ENCODE measurements around the gene RASD2.

RASD2 gene

DNA sequence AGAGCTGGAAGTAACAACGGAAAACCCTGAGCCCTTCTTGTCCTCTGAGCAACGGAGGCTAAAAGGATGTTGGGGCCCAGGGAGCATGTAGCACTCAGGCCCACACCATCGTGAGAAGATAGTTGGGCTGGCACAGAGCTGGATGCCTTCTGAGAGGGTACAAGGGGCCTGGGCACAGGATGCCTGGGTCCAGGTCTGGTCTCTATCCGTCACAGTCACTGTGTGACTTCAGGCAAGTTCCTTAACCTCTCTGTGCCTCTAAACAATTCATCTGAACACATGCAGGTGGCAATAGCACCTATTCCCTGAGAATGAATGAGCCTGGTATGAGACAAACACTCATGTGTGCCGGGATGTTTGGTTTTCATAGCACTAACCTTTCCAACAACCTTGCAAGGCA is 47.3 kb downstream of the RASD2 start:
- no peak for DNase-seq

DNA sequence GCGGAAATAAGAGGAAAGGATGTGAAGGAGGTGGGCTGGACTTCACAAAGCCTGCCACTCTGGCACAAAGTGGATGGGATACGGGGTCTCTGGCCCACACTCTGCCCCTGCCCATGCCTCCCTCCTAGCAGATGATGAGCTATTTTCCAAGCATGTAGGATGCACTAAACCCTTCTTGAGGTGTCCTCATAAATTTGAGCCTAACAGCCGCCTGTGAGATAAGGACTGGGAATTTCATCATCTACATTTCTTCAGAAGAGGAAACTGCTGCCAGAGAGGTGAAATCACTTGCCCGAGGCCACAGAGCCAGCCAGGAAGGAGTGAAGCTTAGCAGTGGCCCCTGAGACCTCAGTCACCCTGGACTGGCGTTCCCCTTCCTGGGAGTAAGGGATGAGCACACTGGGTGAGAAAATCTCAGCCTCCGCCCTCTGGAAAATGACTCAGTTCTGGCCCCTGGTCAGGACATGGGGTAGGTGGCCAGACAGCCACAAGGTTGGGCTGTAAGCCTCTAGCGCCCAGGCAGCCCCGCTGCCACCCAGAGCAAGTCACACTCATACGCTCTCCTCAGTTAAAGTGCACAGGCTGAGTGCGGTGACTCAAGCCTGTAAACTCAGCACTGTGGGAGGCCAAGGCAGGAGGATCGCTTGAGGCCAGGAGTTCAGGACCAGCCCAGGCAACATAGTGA is 48.6 kb downstream of the RASD2 start:
- DNase-seq: no peak

DNA sequence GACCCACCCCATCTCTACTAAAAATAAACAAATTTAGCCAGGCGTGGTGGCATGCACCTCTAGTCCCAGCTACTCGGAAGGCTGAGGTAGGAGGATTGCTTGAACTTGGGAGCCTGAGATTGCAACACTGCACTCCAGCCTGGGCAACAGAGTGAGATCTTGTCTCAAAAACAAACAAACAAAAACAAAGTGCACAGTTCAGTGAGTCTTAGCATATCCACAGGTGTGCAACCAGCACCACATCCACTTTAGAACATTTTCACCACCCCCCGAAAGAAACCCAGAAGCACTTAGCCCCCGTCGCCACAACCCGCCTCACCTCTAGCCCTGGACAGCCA is 49.1 kb downstream of the RASD2 start:
- DNase-seq: no peak

DNA sequence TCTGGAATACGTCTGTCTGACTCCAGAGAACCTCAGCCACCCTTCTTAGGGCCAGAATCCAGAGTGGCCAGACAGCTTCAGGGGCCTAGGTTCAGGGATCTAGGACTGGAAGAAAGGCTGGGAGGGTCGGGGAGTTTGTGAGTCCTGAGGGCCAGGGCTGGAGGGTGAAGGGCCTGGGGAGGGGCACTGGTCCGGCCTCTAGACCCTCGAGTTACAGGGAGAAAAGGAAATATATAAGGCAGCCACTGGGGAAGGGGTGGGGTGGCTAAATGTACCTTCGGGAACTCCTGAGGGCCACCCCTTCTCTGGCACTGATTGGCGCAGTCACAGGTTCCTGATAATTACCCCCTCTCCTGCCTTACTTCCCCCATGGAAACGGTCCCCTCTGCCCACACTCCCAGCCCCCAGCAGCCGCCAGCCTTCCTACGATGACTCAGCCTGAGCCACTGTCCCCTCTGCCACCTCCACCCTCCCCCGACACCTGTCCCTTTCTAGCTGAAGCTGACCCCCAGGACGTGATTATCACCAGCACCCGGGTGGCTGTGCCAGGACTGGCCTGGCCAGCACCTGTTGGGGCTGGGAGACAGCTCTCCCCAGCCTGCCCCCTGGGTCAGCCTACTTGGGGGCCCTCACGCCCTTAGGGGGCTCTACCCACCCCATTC is 50.1 kb downstream of the RASD2 start:
- no peak for DNase-seq

DNA sequence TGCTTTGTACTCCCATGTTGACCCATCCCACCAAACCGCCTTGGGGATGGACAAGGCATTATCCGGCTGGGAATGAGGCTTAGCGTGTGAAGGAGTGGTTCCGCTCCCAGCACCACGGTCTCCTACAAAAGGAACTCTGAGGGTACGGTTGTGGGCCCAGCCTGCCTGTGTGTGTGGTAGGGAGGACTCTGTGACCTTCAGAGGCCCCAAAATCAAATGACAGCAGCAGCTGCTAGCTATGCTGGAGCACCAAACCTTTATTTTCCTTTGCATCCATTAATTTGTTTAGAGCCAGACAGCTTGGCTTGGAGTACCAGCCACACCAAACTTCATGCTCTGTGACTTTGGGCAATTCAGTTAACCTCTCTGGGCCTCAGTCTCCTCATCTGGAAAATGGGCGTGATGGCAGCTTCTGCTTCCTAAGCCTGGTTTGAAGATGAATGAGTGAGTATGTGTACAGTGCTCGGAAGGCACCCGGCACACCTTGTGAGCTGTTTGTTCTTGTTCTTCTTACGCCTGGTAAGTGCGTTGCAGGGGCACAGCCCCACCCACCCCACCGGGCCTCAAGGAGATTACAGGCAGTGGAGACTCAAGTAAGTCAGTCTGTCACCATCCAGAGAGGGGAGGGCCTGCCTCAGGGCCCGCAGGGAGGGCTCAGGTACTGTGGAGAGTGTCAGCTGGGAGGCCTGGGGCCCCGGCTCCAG is 51.2 kb downstream of the RASD2 start:
- no peak for DNase-seq

DNA sequence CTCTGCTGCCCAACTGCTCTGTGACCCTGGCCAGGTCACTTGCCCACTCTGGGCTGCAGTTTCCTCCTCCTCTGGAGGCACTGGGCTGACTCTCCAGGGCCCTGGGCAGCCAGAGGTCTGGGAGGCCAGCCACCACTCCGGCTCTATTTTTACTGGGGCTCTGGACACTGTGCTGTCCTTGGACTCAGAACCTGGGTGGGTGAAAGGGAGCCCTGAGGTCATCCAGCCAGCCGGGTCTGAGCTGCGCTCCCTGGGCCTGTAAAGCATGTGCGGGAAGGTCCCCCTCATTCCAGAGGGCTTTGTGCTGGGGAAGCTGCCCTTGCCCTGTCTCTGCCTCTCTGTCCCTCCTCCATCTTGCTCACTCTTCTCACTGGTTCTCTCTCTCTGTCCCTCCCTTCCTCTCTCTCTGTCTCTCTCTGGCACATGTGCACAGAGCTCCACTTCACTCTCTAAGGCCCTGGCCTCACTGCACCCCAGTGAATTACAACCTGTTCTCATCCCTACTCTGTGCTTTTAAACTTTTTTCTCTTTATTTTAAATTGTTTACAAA is 51.9 kb downstream of the RASD2 start:
- DNase-seq: no peak

DNA sequence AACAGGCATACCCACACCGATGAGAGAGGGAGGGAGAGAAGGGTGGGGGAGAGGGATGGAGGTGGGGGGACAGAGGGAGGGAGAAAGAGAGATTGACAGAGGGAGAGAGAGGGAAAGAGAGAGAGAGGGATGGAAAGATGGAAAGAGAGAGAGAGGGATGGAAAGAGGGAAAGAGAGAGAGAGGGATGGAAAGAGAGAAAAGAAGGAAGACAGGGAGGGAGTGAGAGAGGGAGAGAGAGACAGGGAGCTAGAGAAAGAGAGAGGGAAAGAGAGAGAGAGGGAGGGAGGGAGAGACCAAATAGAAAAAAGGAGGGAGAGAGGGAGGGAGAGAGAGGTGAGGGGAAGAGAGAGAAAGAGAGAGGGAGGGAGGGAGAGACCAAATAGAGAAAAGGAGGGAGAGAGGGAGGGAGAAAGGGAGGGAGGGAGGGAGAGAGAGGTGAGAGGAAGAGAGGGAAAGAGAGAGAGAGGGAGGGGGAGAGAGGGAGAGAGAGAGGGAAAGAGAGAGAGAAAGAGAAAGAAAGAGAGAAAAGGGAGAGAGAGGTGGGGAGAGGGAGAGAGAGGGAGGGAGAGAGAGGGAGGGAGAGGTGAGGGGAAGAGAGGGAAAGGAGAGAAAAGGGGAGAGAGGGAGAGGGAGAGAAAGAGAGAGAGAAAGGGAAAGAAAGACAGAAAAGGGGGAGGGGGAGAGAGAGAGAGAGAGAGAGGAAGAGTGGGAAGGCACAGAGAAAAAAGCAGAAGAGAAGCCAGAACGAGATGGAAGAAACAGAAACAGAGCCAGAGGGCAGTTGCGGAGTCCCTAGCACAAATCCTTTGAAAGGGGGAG is 52.6 kb downstream of the RASD2 start:
- DNase-seq: no peak

DNA sequence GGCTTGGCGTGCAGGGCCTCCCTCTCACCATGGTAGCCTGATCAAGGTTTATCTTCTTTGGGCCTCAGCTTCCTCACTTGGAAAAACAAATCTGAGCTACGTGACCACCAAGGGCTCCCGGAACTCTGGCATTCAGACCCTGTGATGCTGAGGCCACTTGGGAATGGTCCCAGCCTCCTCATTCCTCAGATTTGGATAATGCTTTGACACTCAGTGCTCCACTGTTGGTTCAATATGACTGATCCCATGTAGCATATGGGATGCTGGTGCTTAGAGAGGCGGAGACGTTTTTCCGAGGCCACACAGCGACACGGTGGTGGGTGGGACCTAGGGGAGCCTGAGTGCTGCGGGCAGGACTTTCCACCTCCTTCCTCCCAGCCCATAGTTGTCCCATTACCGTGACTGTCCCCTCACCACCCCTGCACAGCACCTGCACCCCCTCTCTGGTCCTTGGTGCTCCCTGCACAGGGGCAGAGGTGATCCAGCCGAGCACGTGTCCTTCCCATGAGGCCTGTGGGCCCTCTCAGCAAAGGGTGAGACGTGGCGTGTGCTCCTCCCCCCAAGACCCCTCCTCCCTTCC is 53.4 kb downstream of the RASD2 start:
- no peak for DNase-seq

DNA sequence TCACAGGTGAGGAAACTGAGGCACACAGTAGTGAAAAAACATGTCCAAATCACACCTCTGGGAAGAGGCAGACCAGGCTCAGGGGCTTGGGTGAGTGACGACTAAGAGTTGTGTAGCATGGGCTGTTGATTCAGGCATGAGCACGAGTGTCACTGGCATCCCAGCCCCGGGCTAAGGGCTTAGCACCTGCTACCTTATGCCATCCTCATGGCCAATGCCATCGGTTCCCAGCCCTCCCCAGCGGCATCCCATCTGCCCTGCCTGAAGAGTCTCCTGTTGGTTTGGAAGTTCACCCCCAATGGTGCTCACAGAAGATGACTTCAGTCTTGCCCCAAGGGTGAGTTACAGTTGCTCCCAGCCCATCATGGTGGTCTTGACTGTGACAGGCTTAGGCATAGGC is 54.1 kb downstream of the RASD2 start:
- no peak for DNase-seq

DNA sequence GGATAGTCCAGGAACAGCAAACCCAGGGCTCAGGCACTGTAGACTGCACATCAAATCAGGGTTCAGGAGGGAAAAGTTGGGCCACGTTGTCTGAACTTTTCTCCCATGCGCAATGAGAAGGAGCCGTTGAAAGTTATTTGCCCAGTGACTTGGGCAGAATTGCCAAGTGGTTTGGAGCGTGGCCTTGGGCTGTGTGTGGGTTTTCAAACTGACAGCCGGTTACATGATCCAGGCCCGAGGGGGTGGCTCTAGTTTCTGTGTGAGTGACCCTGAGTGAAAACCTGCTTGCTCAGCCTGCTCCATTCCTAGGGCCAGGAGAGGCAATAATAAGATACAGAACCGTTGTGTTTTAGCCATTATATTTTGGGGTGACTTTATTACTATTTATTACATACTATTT is 56.2 kb downstream of the RASD2 start:
- no peak for DNase-seq

DNA sequence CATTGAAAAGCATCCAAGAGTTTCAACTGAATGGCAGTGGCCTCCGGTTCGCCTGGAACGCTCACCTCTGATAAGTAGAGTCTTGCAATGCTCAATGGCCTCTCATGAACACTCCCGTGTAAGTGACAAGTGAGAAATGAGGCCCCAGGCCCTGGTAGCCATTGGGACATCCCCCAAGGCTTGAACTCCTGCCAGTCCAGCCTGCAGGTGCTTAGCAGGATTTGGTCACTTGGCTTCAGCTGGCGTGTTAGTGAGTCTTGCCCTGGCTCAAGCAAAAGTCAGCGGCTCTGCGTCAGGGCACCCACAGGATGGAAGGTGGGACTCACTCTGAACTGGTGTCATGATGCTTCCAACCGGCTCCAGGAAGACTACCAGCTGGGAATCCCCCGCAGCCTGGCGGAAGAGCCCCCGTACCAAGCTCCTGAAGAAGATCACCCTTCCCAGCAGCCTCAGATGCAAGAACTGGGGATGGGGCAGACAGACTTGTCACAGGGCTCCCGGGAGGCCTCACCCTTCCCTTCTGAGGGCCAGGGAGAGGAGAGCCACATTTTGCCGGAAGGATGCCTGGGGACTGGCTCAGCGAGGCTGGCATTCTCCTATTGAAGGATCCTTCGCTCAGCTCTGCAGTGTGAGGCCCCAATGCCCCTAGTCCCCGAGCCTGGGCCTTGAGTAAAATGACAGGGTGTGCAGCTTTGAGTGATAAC is 57.2 kb downstream of the RASD2 start:
- no peak for DNase-seq

DNA sequence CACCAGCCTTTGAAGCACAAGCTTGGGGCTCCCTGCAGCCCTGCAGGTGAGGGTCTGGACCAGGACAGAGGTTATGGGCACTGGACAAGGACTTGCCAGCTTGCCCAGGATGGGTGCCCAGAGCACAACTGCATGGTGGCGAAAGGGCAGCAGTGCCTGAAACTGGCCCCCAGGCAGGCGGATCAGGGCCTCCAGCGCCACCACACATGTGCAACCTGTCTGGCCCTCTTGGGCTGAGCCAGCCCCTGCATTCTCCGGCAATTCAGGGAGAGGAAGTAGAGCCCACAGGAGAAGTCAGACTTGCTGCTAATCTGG is 57.7 kb downstream of the RASD2 start:
- no peak for DNase-seq

DNA sequence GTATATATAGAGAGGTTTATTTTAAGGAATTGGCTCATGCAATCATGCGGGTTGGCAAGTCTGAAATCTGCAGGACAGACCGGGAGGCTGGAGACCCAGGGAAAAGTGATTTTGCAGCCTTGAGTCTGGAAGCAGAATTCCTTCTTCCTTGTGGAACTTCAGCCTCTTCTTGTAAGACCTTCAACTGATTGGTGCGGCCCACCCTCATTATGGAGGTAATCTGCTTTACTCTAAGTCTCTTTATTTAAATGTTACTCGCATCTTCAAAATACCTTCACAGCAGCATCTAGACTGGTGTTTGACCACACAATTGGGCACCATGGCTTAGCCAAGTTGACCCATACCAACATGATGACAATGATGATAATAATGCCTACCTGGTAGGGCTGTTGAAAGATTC is 58.7 kb downstream of the RASD2 start:
- DNase-seq: no peak

DNA sequence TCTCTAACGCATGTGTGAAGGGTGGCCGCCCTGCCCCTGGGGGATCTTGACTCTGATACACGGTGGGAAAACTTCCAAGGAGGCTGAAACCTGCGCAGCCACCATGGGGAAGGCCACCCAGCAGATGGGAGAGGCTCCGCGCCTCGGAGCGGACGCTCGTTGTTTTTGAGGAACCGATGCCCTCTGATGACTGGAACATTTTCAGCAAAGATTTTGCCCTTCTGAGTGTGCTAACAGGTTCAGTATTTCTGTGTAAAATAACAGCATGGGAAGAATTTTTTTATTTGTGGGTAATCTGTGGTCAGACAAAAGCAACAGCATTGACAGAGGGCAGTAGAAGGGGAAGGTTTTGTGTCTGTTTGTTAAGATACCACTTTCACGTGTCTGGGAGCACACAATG is 59.8 kb downstream of the RASD2 start:
- no peak for DNase-seq

DNA sequence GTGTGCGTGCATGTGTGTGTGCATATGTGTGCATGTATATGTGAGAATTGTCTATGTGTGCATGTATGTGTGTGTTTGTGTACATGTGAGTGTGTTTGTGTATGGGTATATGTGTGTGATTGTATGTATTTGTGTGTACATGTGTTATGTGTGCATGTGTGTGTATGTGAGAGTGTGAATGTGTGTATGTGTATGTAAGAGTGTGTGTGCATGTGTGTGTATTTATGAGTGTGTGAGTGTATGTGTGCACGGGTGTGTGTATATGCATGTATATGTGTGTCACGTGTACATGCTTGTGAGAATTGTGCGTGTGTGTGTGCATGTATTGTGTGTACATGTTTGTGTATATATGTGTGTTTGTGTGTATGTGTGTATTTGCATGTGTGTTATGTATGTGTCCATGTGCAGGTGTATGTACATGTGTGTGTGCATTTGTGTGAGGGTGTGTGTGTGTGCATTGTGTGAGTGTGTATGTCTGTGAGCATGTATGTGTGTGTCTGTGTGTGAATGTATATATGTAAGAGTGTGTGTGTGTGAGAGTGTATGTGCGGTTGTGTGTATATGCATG is 60.5 kb downstream of the RASD2 start:
- no peak for DNase-seq

DNA sequence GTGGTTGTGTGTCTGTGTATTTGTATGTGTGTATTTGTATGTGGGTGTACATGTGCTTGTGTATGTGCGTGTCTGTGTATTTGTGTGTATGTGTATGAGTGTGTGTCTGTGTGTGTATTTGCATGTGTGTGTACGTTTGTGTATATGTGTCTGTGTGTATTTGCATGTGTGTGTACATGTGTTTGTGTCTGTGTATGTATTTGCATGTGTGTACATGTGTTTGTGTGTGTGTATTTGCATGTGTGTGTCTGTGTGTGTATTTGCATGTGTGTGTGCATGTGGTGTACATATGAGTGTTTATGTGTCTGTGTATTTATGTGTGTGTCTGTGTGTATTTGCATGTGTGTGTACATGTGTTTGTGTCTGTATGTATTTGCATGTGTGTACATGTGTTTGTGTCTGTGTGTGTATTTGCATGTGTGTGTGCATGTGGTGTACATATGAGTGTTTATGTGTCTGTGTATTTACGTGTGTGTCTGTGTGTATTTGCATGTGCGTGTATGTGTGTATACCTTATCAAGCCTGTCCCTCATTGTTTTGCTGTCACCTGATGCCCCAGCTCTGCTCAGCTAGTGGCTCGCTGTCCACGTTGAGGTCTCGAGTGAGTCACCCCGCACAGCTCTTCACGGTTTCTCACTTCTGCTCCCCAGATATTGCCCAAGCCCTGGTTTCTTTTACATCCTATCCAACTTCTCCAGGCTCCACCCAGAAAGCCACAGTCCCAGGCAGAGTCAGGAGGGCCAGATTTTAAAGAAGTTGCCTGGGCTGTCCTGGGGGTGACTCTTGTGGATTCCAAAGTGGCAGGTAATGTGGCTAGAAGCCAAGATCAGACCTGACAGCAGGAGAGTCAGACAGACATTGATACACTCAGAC is 61.3 kb downstream of the RASD2 start:
- no peak for DNase-seq
